K562 (cell line): ENCODE measurements around the gene SEC16A.

Experiments
- CTCF ChIP-seq, 3 experiments: IDR thresholded peaks in 2 of 3; conservative IDR thresholded peaks in 1 of 3; 2 replicates each; pipeline ENCODE4 v1.5.1; 2011 to 2012; ENCODE audit warnings: low read length in 3 of 3, mild to moderate bottlenecking in 3 of 3, control low read depth in 2 of 3, improper control_type of control experiment in 1 of 3, inconsistent platforms in 1 of 3, low read depth in 1 of 3, mixed read lengths in 1 of 3, moderate library complexity in 1 of 3; ENCODE audit not compliant: insufficient read depth in 2 of 3
- E2F6 ChIP-seq, 2 experiments: IDR thresholded peaks; 2 replicates each; pipeline ENCODE4 v1.6.1; 2011; ENCODE audit warnings: borderline replicate concordance in 1 of 2, control low read depth in 1 of 2, low read depth in 1 of 2, low read length in 1 of 2, mild to moderate bottlenecking in 1 of 2, mixed read lengths in 1 of 2, moderate library complexity in 1 of 2; ENCODE audit not compliant: insufficient read depth in 1 of 2, insufficient read length in 1 of 2, poor library complexity in 1 of 2, severe bottlenecking in 1 of 2; ENCODE audit errors: extremely low read depth in 1 of 2
- EZH2 ChIP-seq: IDR thresholded peaks from 2 replicates; pipeline ENCODE4 v1.6.1; 2012; ENCODE audit warnings: low read depth, mild to moderate bottlenecking, inconsistent platforms, low read length, borderline replicate concordance
- HDAC3 ChIP-seq: fragments of 450-650 bp; IDR thresholded peaks from 2 replicates; pipeline ENCODE4 v1.6.1; 2018; ENCODE audit warnings: borderline replicate concordance, mild to moderate bottlenecking, moderate library complexity; ENCODE audit not compliant: partially characterized antibody
- NRF1 ChIP-seq, 2 experiments: fragments of 450-650 bp; IDR thresholded peaks in 1 of 2; conservative IDR thresholded peaks in 1 of 2; 2 replicates each; pipeline ENCODE4 v1.6.1; 2014; ENCODE audit warnings: mild to moderate bottlenecking in 2 of 2
- POLR2H ChIP-seq: IDR thresholded peaks from 2 replicates; pipeline ENCODE4 v1.6.1; 2016; ENCODE audit warnings: missing genetic modification characterization, low read depth, mild to moderate bottlenecking, control low read depth, missing compliant biosample characterization, moderate library complexity
- RBBP5 ChIP-seq: fragments of 200-600 bp; sonication (generic); IDR thresholded peaks from 2 replicates; pipeline ENCODE4 v1.6.1; 2012; ENCODE audit warnings: borderline replicate concordance, mild to moderate bottlenecking, low read length, control low read depth, inconsistent platforms; ENCODE audit not compliant: insufficient read depth, poor library complexity, severe bottlenecking
- RERE ChIP-seq: sonication (generic); formaldehyde crosslinking; IDR thresholded peaks from 2 replicates; pipeline ENCODE4 v1.8.0; 2023; ENCODE audit warnings: missing genetic modification reagents, mild to moderate bottlenecking, borderline replicate concordance
- ZNF175 ChIP-seq: fragments of 200-800 bp; sonication (Bioruptor generic); IDR thresholded peaks from 2 replicates; pipeline ENCODE4 v1.6.1; 2016; ENCODE audit warnings: low read depth, mild to moderate bottlenecking, missing genetic modification characterization, missing compliant biosample characterization
- ZNF707 ChIP-seq: fragments of 250-450 bp; sonication (Bioruptor Pico); conservative IDR thresholded peaks from 2 replicates; pipeline ENCODE4 v1.8.0; 2022; ENCODE audit warnings: inconsistent platforms, mild to moderate bottlenecking, moderate library complexity

GRCh38 chr9:136495238-136495800, 12.5 kb upstream of the SEC16A start:
- TF ChIP-seq NRF1 (conservative IDR thresholded peaks at IDR 0.05 in 1 of 2, IDR thresholded peaks at IDR 0.05 in 1 of 2), result no peak
- TF ChIP-seq ZNF707 (CRISPR knock-in tag), result no peak
- TF ChIP-seq EZH2, result no peak
- TF ChIP-seq POLR2H (tag), result no peak
- TF ChIP-seq CTCF (IDR thresholded peaks at IDR 0.05 in 2 of 3, conservative IDR thresholded peaks at IDR 0.05 in 1 of 3; ENCODE audit: insufficient read depth in 2 of 3, low read depth in 1 of 3, low read length in 3 of 3), result no peak
- no peak for TF ChIP-seq E2F6 (IDR thresholded peaks at IDR 0.05; ENCODE audit: borderline replicate concordance in 1 of 2, extremely low read depth in 1 of 2, insufficient read depth in 1 of 2, insufficient read length in 1 of 2, low read depth in 1 of 2, low read length in 1 of 2, poor library complexity in 1 of 2, severe bottlenecking in 1 of 2)
- no peak for TF ChIP-seq RERE (CRISPR knock-in tag)
- no peak for TF ChIP-seq ZNF175
- no peak for TF ChIP-seq HDAC3
- TF ChIP-seq RBBP5, result no peak
